ENCODE results near the gene VAV3.
"Not testable (repeated sequence)": the region's sequence is repeated elsewhere in the genome, so short reads cannot be mapped to it uniquely, and the experiment has no call there.

Gene VAV3

DNA sequence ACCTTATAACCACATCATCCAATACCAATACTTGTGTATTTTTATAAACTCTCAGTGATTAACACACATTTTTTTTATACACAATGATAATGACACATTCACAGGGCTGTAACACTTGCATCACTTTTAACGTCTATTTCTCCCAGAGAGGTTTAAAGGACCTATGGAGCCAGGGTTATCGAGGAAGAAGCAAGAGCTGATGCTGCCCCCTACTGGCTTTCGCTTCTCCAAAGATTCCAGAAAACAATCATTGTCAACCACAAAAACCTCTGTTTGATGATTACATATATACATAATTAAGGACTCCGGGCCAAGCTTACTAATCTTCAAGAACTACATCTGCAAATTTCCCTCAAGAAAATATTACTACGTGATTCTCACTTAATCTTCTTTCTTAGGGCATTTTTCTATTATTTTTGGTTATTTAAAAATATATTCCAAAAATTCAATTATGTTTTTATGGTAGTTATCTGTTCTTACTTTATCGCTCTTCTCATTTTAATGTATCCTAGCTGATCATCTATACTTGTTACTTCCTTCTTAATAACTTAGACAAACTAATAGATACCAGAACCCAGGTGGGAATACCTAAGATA lies 214.5 kb downstream of the VAV3 start:
- DNase-seq (ENCODE audit: low read depth), result peak; percentile 77

GRCh38 chr1:107748531-107748930 lies 216.4 kb downstream of the VAV3 start:
- TF ChIP-seq, protein P1, sequence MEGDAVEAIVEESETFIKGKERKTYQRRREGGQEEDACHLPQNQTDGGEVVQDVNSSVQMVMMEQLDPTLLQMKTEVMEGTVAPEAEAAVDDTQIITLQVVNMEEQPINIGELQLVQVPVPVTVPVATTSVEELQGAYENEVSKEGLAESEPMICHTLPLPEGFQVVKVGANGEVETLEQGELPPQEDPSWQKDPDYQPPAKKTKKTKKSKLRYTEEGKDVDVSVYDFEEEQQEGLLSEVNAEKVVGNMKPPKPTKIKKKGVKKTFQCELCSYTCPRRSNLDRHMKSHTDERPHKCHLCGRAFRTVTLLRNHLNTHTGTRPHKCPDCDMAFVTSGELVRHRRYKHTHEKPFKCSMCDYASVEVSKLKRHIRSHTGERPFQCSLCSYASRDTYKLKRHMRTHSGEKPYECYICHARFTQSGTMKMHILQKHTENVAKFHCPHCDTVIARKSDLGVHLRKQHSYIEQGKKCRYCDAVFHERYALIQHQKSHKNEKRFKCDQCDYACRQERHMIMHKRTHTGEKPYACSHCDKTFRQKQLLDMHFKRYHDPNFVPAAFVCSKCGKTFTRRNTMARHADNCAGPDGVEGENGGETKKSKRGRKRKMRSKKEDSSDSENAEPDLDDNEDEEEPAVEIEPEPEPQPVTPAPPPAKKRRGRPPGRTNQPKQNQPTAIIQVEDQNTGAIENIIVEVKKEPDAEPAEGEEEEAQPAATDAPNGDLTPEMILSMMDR (conservative IDR thresholded peaks at IDR 0.05; ENCODE audit: low read depth, low read length), result peak; percentile 49
- peak; percentile 52 for DNase-seq (ENCODE audit: low read depth)
- no peak overlapping the region for H3K4me3 ChIP-seq (ENCODE audit: low read depth, low read length)

More for the DNA sequence above, 214.5 kb downstream of the VAV3 start:
- no peak overlapping the region for H3K4me3 ChIP-seq (ENCODE audit: low read depth, low read length)
- TF ChIP-seq, protein P1 (conservative IDR thresholded peaks at IDR 0.05; ENCODE audit: low read depth, low read length), result peak; percentile 89

- no peak overlapping the region for H3K4me3 ChIP-seq (ENCODE audit: low read depth, low read length)
- TF ChIP-seq, protein P1 (conservative IDR thresholded peaks at IDR 0.05; ENCODE audit: low read depth, low read length), result no peak
- no peak for DNase-seq (ENCODE audit: low read depth)
These were observed 223.7 kb downstream of the VAV3 start for GRCh38 chr1:107741242-107741641.

GRCh38 chr1:107740579-107740978 lies 224.4 kb downstream of the VAV3 start:
- TF ChIP-seq, protein P1 (conservative IDR thresholded peaks at IDR 0.05; ENCODE audit: low read depth, low read length), result no peak
- DNase-seq (ENCODE audit: low read depth), result no peak
- H3K4me3 ChIP-seq (ENCODE audit: low read depth, low read length), result no peak overlapping the region

DNA sequence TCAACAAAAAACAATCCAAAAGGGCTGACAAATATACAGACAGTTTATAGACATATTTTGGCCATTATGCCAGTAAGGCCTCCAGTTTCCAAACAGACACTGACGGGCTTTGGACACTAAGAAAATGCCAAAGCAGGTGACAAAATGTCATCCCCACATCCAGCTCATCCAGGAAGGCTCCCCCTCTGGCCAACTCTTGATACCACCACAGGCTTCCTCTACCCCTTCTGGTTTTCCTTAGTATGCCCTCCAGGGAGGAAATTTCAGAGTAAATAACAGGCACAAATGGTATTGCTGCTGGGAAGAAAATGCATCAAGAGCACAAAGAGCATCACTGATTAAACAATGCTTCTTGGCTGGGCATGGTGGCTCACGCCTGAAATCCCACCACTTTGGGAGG lies 225.3 kb downstream of the VAV3 start:
- no peak overlapping the region for H3K4me3 ChIP-seq (ENCODE audit: low read depth, low read length)
- DNase-seq (ENCODE audit: low read depth), result no peak
- TF ChIP-seq, protein P1 (conservative IDR thresholded peaks at IDR 0.05; ENCODE audit: low read depth, low read length), result no peak

- TF ChIP-seq, protein P1 (conservative IDR thresholded peaks at IDR 0.05; ENCODE audit: low read depth, low read length), result no peak
- no peak overlapping the region for H3K4me3 ChIP-seq (ENCODE audit: low read depth, low read length)
- DNase-seq (ENCODE audit: low read depth), result no peak
These were observed 225.8 kb downstream of the VAV3 start for GRCh38 chr1:107739201-107739600.

DNA sequence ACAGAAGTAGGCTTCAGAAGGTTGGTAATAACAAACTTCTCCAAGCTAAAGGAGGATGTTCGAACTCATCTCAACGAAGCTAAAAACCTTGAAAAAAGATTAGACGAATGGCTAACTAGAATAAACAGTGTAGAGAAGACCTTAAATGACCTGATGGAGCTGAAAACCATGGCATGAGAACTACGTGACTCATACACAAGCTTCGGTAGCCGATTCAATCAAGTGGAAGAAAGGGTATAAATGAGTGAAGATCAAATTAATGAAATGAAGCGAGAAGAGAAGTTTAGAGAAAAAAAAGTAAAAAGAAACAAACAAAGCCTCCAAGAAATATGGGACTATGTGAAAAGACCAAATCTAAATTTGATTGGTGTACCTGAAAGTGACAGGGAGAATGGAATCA lies 231.6 kb downstream of the VAV3 start:
- H3K4me3 ChIP-seq (ENCODE audit: low read depth, low read length); DNase-seq (ENCODE audit: low read depth): not testable (repeated sequence)
